HCT116 (cell line): ENCODE data around the gene EVC. TPM values are rescaled to one million over a fixed set of nuclear protein-coding genes. Genes with fewer than 3 reads are reported as not detected.

Experiments used
- ATAC-seq: fragments of 200-7000 bp; cut with Tn5 transposase; 2 replicates; pipeline ENCODE4 v1.9.1; 2020; ENCODE audit warnings: mild to moderate bottlenecking, moderate library complexity
- BruUV-seq: library from RNA; stranded (reverse); fragments of 400-500 nt; replicated peaks from 2 replicates; lab custom pipeline; 2021; lab: Mats Ljungman, UMichigan
- CTCF ChIA-PET: fragments of 300-600 bp; sonication (Branson Sonifier 250); formaldehyde crosslinking; loops from one replicate; lab custom pipeline; 2021; ENCODE audit warnings: antibody characterized with exemption; lab: Charles Lee
- POLR2A ChIA-PET: fragments of 300-600, 350-600 bp; sonication (Branson Sonifier 250); formaldehyde crosslinking; loops from one replicate; lab custom pipeline; 2021; ENCODE audit warnings: antibody characterized with exemption; lab: Charles Lee
- RAD21 ChIA-PET, 2 experiments: fragments of 300-600 bp; sonication (Branson Sonifier 250); formaldehyde crosslinking; loops; one replicate each; lab custom pipeline; 2023; ENCODE audit warnings: low total read pairs in 2 of 2; ENCODE audit not compliant: uncharacterized antibody in 2 of 2, unreplicated experiment in 2 of 2, low non-redundant PET in 1 of 2; lab: Charles Lee
- DNase-seq: peaks from one replicate; pipeline ENCODE4 v3.0.0-alpha.2; 2010; ENCODE audit warnings: low read depth, low spot score
- H2AFZ ChIP-seq: fragments of 200-600 bp; shearing (Covaris generic), sonication (generic); 2 replicates; pipeline ENCODE4 v1.6.1; 2017; ENCODE audit warnings: low read depth, mixed run types, mixed read lengths, antibody characterized with exemption, low read length; ENCODE audit not compliant: poor library complexity, severe bottlenecking
- H3K27ac ChIP-seq: 2 replicates; pipeline ENCODE4 v1.5.1; 2012; ENCODE audit warnings: low read depth, low read length
- H3K27me3 ChIP-seq: fragments of 200-600 bp; sonication (generic); 2 replicates; pipeline ENCODE4 v1.6.1; 2016; ENCODE audit warnings: mixed run types, low read length, mixed read lengths; ENCODE audit not compliant: insufficient read depth
- H3K36me3 ChIP-seq, 2 experiments: fragments of 200-500 bp in 1 of 2; fragments of 200-600 bp in 1 of 2; sonication (Bioruptor generic) in 1 of 2; sonication (generic) in 1 of 2; 2 replicates each; pipeline versions ENCODE4 v1.5.1 to v1.6.1; 2014 to 2016; ENCODE audit warnings: low read length in 2 of 2, inconsistent platforms in 1 of 2, mixed read lengths in 1 of 2, mixed run types in 1 of 2; ENCODE audit not compliant: insufficient read depth in 2 of 2, control insufficient read depth in 1 of 2
- H3K4me1 ChIP-seq, 2 experiments: fragments of 200-600 bp in 1 of 2; sonication (generic) in 1 of 2; 2 replicates each; pipeline versions ENCODE4 v1.5.1 to v1.6.1; 2012 to 2017; ENCODE audit warnings: low read length in 2 of 2, inconsistent platforms in 1 of 2, mild to moderate bottlenecking in 1 of 2, mixed read lengths in 1 of 2, mixed run types in 1 of 2, moderate library complexity in 1 of 2; ENCODE audit not compliant: insufficient read depth in 2 of 2, control insufficient read depth in 1 of 2
- H3K4me2 ChIP-seq: fragments of 200-600 bp; sonication (generic); 2 replicates; pipeline ENCODE4 v1.6.1; 2017; ENCODE audit warnings: mixed run types, low read length, mixed read lengths
- H3K4me3 ChIP-seq, 2 experiments: fragments of 200-600 bp in 1 of 2; sonication (generic) in 1 of 2; replicated peaks in 1 of 2; 2 replicates each; pipeline ENCODE4 v1.5.1; 2011 to 2016; ENCODE audit warnings: low read length in 2 of 2, control low read depth in 1 of 2, low read depth in 1 of 2, mild to moderate bottlenecking in 1 of 2, mixed read lengths in 1 of 2, mixed run types in 1 of 2
- H3K79me2 ChIP-seq: fragments of 200-600 bp; sonication (generic); 2 replicates; pipeline ENCODE4 v1.6.1; 2017; ENCODE audit warnings: mild to moderate bottlenecking, mixed run types, low read length, moderate library complexity, mixed read lengths; ENCODE audit not compliant: insufficient read depth
- H3K9ac ChIP-seq: fragments of 200-600 bp; sonication (generic); 2 replicates; pipeline ENCODE4 v1.6.1; 2016; ENCODE audit warnings: low read length, mixed read lengths
- H3K9me2 ChIP-seq: fragments of 200-600 bp; sonication (generic), shearing (Covaris generic); 2 replicates; pipeline ENCODE4 v1.6.1; 2017; ENCODE audit warnings: mixed run types, mild to moderate bottlenecking, moderate library complexity; ENCODE audit not compliant: insufficient read depth
- H3K9me3 ChIP-seq, 2 experiments: fragments of 200-500 bp in 1 of 2; fragments of 200-600 bp in 1 of 2; sonication (Bioruptor generic) in 1 of 2; sonication (generic) in 1 of 2; 2 replicates each; pipeline ENCODE4 v1.6.1; 2014 to 2017; ENCODE audit warnings: low read length in 2 of 2, mixed read lengths in 2 of 2, inconsistent platforms in 1 of 2, low read depth in 1 of 2, mild to moderate bottlenecking in 1 of 2, mixed run types in 1 of 2, moderate library complexity in 1 of 2; ENCODE audit not compliant: control insufficient read depth in 1 of 2, insufficient read depth in 1 of 2
- H4K20me1 ChIP-seq: fragments of 200-600 bp; sonication (generic), shearing (Covaris generic); 2 replicates; pipeline ENCODE4 v1.6.1; 2017; ENCODE audit warnings: mixed run types, mild to moderate bottlenecking, moderate library complexity; ENCODE audit not compliant: insufficient read depth
- ATF3 ChIP-seq: IDR thresholded peaks from 2 replicates; pipeline ENCODE4 v1.6.1; 2012
- CBX3 ChIP-seq: IDR thresholded peaks from 2 replicates; pipeline ENCODE4 v1.6.1; 2012; ENCODE audit warnings: low read depth
- CEBPB ChIP-seq: IDR thresholded peaks from 2 replicates; pipeline ENCODE4 v1.6.1; 2012; ENCODE audit warnings: low read depth
- EGR1 ChIP-seq: IDR thresholded peaks from 2 replicates; pipeline ENCODE4 v1.6.1; 2012; ENCODE audit warnings: low read depth
- JUND ChIP-seq: IDR thresholded peaks from 2 replicates; pipeline ENCODE4 v1.6.1; 2012
- MAX ChIP-seq: IDR thresholded peaks from 2 replicates; pipeline ENCODE4 v1.6.1; 2012
- RAD21 ChIP-seq: IDR thresholded peaks from 2 replicates; pipeline ENCODE4 v1.6.1; 2012; ENCODE audit warnings: low read depth, mild to moderate bottlenecking
- SRF ChIP-seq: IDR thresholded peaks from 2 replicates; pipeline ENCODE4 v1.6.1; 2012; ENCODE audit warnings: low read depth
- YY1 ChIP-seq: IDR thresholded peaks from 2 replicates; pipeline ENCODE4 v1.6.1; 2011; ENCODE audit warnings: low read length, low read depth, moderate library complexity, mild to moderate bottlenecking; ENCODE audit not compliant: insufficient replicate concordance; ENCODE audit errors: extremely low read depth
- ZBTB33 ChIP-seq: IDR thresholded peaks from 2 replicates; pipeline ENCODE4 v1.6.1; 2011; ENCODE audit warnings: mild to moderate bottlenecking, low read length, moderate library complexity; ENCODE audit not compliant: insufficient replicate concordance; ENCODE audit errors: extremely low read depth
- ZNF274 ChIP-seq: fragments of 200-500 bp; sonication (Bioruptor generic); IDR thresholded peaks from 2 replicates; pipeline ENCODE4 v1.6.1; 2014; ENCODE audit warnings: mild to moderate bottlenecking, low read depth, low read length, inconsistent platforms
- intact Hi-C: fragments of 100-400 bp; cut with micrococcal nuclease; formaldehyde crosslinking; loops from 2 replicates; pipeline ENCODE4 v1.10.0; 2022
- total RNA-seq: library from RNA; stranded (reverse); gene quantifications from one replicate; pipeline ENCODE4 v1.2.1, GENCODE V29; 2021; ENCODE audit not compliant: unreplicated experiment

EVC gene
- total RNA-seq, 1 experiment from 2014 or later, result 0.15 TPM

- intact Hi-C loops, result no loop called here
- Histone ChIP-seq H4K20me1 (no peaks in the 10 kb centered on the region), H3K27me3 (no peaks in the 10 kb centered on the region), H3K9ac (no peak overlapping the region), H3K4me2 (no peak overlapping the region), H3K9me3 (no peaks in the 10 kb centered on the region), H3K4me1 (no peaks in the 10 kb centered on the region), H3K79me2 (no peaks in the 10 kb centered on the region), H3K36me3 (no peaks in the 10 kb centered on the region), H2AFZ (no peak overlapping the region), H3K9me2 (no peaks in the 10 kb centered on the region), H3K4me3 (no peak overlapping the region), H3K27ac (no peak overlapping the region)
- POLR2A ChIA-PET, result no interaction called here
- RAD21 ChIA-PET, result no interaction called here
- BruUV-seq, result no TSS peak
- CTCF ChIA-PET, result no interaction called here
- no peak for ATAC-seq
- TF ChIP-seq ZNF274 (no peak), CBX3 (no peak), MAX (no peak), ATF3 (no peak), ZBTB33 (no peak), EGR1 (no peak), SRF (no peak), CEBPB (no peak), YY1 (no peak), RAD21 (no peak), JUND (no peak)
- DNase-seq, result no peak
Observed at GRCh38 chr4:5784021-5784420, 73.0 kb downstream of the EVC start.
